Epithelial cell of proximal tubule (primary cell): Measurements from ENCODE around the gene CTLA4. TPM values are rescaled to one million over a fixed set of nuclear protein-coding genes. Genes with fewer than 3 reads are reported as not detected.

Experiments
- DNase-seq: peaks from one replicate; pipeline ENCODE4 v3.0.0-alpha.2; 2011; ENCODE audit warnings: low read depth
- H3K4me3 ChIP-seq: 2 replicates; pipeline ENCODE4 v1.5.1; 2011; ENCODE audit warnings: low read depth, mild to moderate bottlenecking, low read length
- CTCF ChIP-seq: conservative IDR thresholded peaks from 2 replicates; pipeline ENCODE4 v1.5.1; 2012; ENCODE audit warnings: low read depth, mild to moderate bottlenecking, low read length
- total RNA-seq: library from RNA; depleted of rRNA; stranded (reverse); fragments of >200 nt; gene quantifications from 2 replicates; pipeline ENCODE4 v1.2.3, GENCODE V29; 2015

CTLA4 gene
- total RNA-seq, 1 donor from 2014 or later: not detected

GRCh38 chr2:203841654-203842053, 25.9 kb upstream of the CTLA4 start:
- no peak for TF ChIP-seq CTCF
- DNase-seq: no peak
- no peak overlapping the region for H3K4me3 ChIP-seq

GRCh38 chr2:203842373-203842772, 25.2 kb upstream of the CTLA4 start:
- no peak for DNase-seq
- no peak overlapping the region for H3K4me3 ChIP-seq
- no peak for TF ChIP-seq CTCF

- no peak for TF ChIP-seq CTCF
- H3K4me3 ChIP-seq: no peak overlapping the region
- DNase-seq: no peak
Observed at GRCh38 chr2:203846490-203847105, 21.0 kb upstream of the CTLA4 start.

- no peak for DNase-seq
- no peak for TF ChIP-seq CTCF
- H3K4me3 ChIP-seq: no peak overlapping the region
Observed at GRCh38 chr2:203849010-203849409, 18.6 kb upstream of the CTLA4 start.

GRCh38 chr2:203852760-203853159, 14.8 kb upstream of the CTLA4 start:
- no peak overlapping the region for H3K4me3 ChIP-seq
- no peak for TF ChIP-seq CTCF
- DNase-seq: no peak

- no peak overlapping the region for H3K4me3 ChIP-seq
- DNase-seq: no peak
- no peak for TF ChIP-seq CTCF
Observed at GRCh38 chr2:203853271-203853670, 14.3 kb upstream of the CTLA4 start.

- no peak for TF ChIP-seq CTCF
- H3K4me3 ChIP-seq: no peak overlapping the region
- no peak for DNase-seq
Observed at GRCh38 chr2:203853722-203854121, 13.8 kb upstream of the CTLA4 start.
